Measurements from ENCODE around the gene POLR3B.
"Not testable (repeated sequence)": the region's sequence is repeated elsewhere in the genome, so short reads cannot be mapped to it uniquely, and the experiment has no call there.

Gene POLR3B

DNA sequence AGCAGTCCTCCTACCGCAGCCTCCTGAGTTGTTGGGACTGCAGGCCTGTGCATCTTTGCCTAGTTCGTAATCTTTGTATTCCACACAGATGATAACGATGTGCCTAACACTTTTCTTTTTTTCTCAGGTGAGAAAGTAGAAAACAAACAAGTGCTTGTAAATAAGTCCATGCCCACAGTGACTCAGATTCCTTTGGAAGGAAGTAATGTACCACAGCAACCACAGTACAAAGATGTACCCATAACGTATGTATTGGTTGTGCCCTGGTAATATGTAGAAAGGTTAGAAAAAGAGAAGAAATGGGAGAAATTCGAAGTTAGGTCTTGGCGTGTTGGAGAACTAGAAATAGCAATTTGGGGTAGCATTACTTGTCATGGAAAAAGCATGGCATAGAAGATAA lies 101.6 kb downstream of the POLR3B start:
- no peak for DNase-seq (ENCODE audit: low read depth in 1 of 2, low spot score in 1 of 2)

GRCh38 chr12:106459534-106459933 lies 102.0 kb downstream of the POLR3B start:
- DNase-seq (ENCODE audit: low read depth in 1 of 2, low spot score in 1 of 2): no peak

DNA sequence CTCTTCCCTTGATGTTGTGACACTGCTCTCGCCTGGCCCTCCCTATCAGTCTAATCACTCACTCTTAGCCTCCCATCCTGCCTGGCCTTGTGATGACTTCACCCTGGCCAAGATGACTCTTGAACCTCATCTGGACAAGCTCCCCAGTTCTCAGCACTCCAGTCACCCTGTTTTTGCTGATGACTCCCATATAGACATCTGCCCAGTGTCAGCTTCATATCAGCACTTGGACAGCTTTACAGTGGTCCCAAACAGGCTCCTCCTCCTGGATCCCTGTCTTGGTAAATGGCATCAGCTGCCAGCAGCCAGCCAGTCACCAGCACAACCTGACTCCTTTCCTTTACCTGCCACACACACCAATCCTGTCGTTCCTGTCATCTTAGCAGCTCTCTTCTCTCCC lies 104.2 kb downstream of the POLR3B start:
- DNase-seq (ENCODE audit: low read depth in 1 of 2, low spot score in 1 of 2): no peak

- not testable (repeated sequence) for DNase-seq (ENCODE audit: low read depth in 1 of 2, low spot score in 1 of 2)
These were observed 108.1 kb downstream of the POLR3B start for GRCh38 chr12:106465605-106466004.

- not testable (repeated sequence) for DNase-seq (ENCODE audit: low read depth in 1 of 2, low spot score in 1 of 2)
These were observed 118.1 kb downstream of the POLR3B start for GRCh38 chr12:106475662-106476061.

- not testable (repeated sequence) for DNase-seq (ENCODE audit: low read depth in 1 of 2, low spot score in 1 of 2)
These were observed 120.1 kb downstream of the POLR3B start for GRCh38 chr12:106477627-106478026.

GRCh38 chr12:106480251-106480650 lies 122.7 kb downstream of the POLR3B start:
- DNase-seq (ENCODE audit: low read depth in 1 of 2, low spot score in 1 of 2): no peak

- no peak for DNase-seq (ENCODE audit: low read depth in 1 of 2, low spot score in 1 of 2)
These were observed 123.7 kb downstream of the POLR3B start for GRCh38 chr12:106481246-106481645.

DNA sequence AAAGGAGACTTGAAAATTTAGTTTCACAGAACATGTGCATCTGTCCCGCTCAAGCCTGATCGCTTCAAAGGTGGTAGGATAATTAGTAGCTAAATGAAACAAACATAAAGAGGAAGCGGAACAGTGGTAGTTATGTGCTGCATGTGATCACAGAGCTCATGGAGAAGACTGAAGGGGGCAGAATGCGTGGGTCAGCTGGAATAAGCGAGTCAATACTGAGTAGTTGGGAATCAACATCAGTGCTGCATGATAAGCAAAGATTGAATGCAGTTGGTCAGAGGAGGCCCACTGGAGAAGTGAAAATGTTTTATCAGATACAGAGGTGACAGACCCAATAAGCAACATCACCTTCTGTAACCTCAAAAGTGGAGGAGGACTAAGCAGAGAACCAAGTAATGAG lies 130.1 kb downstream of the POLR3B start:
- no peak for DNase-seq (ENCODE audit: low read depth in 1 of 2, low spot score in 1 of 2)

DNA sequence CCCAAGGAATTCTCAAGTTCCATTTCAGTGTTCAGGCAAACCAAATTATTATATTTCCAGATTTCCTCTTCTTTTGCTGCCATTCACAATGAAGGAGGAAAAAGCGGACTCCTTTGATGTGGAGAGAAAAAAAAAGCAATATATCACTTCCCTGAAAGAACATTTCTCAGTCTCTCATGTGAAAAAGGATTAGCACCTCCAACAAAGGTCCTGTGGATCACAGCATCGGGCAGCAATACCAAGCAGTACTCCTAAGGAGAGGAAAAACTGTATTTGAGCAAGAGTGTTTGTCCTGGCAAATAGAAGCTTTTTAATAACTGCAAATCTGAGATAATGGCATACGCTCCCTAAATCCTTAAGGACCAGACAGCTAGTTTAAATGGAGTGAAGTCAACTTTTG lies 131.3 kb downstream of the POLR3B start:
- no peak for DNase-seq (ENCODE audit: low read depth in 1 of 2, low spot score in 1 of 2)

DNA sequence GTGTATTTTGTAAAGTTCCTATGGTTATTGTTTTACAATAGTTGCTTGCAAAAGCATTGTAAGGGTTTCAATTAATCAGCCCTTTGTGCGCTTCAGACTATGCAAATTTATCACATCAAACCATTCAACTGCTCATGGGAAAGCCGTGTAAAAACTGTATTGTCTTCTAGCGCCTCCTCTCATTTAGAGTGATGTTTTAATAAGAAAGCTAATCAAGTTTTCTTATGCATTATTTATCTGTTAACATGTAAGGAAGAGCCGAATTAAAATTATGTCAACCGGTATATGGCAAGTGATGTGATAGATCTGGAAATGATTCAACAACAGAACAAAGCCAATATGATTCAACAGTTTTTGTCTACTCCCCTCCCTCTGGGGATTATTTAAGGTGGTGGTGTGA lies 132.7 kb downstream of the POLR3B start:
- no peak for DNase-seq (ENCODE audit: low read depth in 1 of 2, low spot score in 1 of 2)

DNA sequence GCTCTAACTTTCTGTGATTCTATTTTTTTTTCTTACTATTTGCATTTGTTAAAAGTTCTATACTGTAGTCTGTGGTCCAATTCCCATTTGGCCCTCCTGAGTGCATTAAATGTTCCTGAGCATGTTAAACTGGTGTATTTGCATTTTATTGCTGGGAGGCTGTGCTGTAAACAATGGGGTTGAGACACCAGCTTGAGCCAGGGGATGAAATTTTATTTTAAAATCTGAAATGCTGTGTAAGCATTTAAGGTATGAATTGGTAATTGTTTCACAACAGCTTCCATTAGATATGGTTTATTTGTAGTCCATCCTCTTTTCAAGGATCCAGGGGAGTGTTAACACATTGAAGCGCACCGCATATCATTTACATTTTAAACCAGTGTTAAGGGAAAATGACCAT lies 135.3 kb downstream of the POLR3B start:
- no peak for DNase-seq (ENCODE audit: low read depth in 1 of 2, low spot score in 1 of 2)

GRCh38 chr12:106493531-106493930 lies 136.0 kb downstream of the POLR3B start:
- DNase-seq (ENCODE audit: low read depth in 1 of 2, low spot score in 1 of 2): no peak

DNA sequence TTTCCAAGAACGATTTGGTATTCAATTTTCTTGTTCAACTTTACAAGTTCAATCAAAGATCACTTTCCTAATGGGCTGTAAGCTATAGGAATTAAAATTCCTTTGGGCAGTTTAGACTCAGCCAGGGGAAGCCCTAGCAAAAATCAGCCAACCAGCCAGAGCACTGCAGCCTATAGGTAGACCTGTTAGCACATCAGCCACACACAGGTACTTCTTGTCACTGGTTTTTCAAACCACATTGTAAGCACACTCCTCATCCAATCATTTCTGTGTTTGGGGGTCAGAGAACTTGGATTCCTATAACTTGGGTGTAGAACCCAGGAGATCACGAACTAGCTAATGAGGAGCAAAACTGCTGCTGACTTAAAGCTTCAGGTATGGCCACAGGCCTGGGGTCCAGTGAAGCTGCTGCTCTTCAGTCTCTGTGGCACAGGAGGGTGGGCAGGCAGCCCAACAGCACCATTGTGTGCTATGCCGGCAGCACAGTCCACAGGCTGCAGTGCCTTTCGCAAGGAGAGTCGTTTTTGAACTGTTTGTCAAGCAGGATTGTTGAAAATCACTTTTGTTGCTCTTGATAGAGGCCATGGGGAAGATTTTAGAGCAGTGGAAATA lies 137.9 kb downstream of the POLR3B start:
- no peak for DNase-seq (ENCODE audit: low read depth in 1 of 2, low spot score in 1 of 2)

- DNase-seq (ENCODE audit: low read depth in 1 of 2, low spot score in 1 of 2): no peak
These were observed 140.5 kb downstream of the POLR3B start for GRCh38 chr12:106498056-106498455.

DNA sequence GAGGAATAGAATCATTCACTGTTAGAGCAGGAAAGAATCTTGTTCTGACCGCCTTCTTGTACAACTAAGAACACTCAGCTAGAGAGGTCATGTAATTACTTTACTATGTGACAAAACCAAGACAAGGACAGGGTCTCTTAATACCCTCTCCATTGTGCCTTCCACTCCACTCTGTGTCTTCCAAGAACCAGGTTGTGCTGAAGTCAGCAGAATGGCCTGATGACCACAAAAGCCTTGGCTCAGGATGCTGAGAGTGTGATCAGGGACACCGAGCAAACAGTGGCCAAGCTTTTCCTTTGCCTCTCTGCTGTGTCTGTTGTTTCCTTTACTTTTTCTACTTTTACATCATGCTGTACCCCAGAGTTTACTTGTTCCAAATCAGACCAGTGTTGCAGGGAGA lies 142.1 kb downstream of the POLR3B start:
- DNase-seq (ENCODE audit: low read depth in 1 of 2, low spot score in 1 of 2): no peak

DNA sequence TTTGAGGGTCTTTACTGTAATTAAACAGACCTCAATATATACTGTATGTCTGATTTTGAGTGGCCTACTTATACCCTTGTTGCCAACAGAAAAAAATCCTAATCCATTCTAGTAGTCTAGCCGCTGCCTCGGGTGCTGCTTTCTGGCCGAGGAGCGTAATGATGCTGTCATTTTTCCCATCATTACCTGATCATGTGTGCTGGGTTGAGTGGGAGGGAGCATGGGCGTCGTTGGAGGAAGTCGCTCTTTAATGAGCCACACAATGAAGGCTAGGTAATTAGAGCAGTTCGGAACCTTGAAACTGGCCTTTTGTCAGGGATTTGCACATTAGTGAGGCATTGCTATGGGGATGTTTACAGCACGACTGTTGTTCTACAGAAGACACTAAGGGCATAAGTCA lies 149.1 kb downstream of the POLR3B start:
- no peak for DNase-seq (ENCODE audit: low read depth in 1 of 2, low spot score in 1 of 2)

- no peak for DNase-seq (ENCODE audit: low read depth in 1 of 2, low spot score in 1 of 2)
These were observed 151.4 kb downstream of the POLR3B start for GRCh38 chr12:106508966-106509365.

GRCh38 chr12:106511365-106511764 lies 153.8 kb downstream of the POLR3B start:
- DNase-seq (ENCODE audit: low read depth in 1 of 2, low spot score in 1 of 2): no peak

- DNase-seq (ENCODE audit: low read depth in 1 of 2, low spot score in 1 of 2): no peak
These were observed 159.8 kb downstream of the POLR3B start for GRCh38 chr12:106517314-106517713.

DNA sequence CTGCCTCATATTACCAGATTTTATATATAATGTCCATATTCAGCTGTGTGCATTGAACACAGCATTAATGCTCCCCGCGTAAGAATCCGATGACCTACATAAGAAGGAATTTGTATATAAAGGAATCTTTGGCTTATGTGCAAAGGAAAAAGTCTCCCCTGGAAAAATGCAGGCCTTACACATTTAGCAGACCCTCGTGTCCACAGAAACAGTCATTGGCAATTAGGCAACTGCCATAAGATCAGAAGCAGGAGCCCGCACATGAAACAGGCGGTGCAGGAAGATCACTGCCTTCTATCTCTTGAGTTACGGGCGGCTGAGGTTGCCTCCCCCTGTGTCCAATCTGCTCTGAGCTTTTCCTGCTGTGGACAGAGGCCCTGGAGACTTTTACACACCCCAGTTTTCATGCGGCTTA lies 162.1 kb downstream of the POLR3B start:
- DNase-seq (ENCODE audit: low read depth in 1 of 2, low spot score in 1 of 2): no peak

DNA sequence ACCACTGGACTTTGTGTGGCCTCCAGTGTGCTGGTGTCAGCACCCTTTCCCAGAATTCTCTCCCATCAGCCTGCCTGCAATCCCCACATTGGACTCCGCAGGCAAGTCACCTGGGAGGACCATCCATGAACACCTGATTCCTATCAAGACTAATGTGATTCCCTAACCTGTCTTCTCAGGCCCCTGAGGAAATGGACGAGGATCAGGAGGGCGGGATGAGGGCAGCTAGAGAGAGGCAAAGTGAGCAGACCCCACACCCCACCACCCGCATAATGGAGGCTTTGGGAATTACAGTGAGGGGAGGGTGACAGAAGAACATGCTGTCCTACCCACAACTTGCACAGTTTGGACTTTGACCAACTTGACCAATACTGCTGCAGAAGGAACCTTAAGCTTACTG lies 164.4 kb downstream of the POLR3B start:
- DNase-seq (ENCODE audit: low read depth in 1 of 2, low spot score in 1 of 2): no peak

DNA sequence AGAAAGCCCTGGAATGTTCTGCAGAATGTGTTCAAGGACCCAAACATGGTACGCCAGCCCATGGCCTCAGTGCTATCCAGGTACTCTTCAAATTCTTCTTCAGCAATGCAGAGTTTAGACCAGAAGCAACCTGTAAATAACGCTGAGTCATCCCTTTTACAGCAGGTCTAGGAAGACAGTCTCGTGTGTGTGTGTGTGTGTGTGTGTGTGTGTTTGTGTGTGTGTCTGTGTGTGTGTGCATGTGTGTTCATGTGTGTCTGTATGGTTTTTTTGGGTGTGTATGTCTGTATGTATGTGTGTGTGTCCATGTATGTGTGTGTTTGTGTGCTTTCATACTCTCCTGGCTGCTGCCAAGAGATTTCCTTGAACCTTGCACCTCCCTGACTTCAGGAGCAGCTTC lies 165.2 kb downstream of the POLR3B start:
- DNase-seq (ENCODE audit: low read depth in 1 of 2, low spot score in 1 of 2): no peak

- no peak for DNase-seq (ENCODE audit: low read depth in 1 of 2, low spot score in 1 of 2)
These were observed 169.8 kb downstream of the POLR3B start for GRCh38 chr12:106527356-106527755.

Measured in activated T-helper 1 cell treated with anti-CD3 and anti-CD28 coated beads, Interleukin-2, amount 50 U/mL, for 16 hours (primary cell).